Fibroblast of skin of abdomen (primary cell): ENCODE data around the gene AMY1B. TPM values are rescaled to one million over a fixed set of nuclear protein-coding genes. Genes with fewer than 3 reads are reported as not detected.
"Not testable (repeated sequence)": the region's sequence is repeated elsewhere in the genome, so short reads cannot be mapped to it uniquely, and the experiment has no call there.

Source experiments
- DNase-seq: peaks from one replicate; pipeline ENCODE4 v3.0.0-alpha.2; 2013
- polyA plus RNA-seq, 2 experiments: library from polyadenylated mRNA; unstranded; fragments of 120-200 nt; gene quantifications; one replicate each; pipeline ENCODE4 v1.2.1, GENCODE V29; 2013; ENCODE audit not compliant: insufficient read length in 2 of 2

Gene AMY1B
- polyA plus RNA-seq (2013, experiment 1 of 2; ENCODE audit: insufficient read length), result 0.09 TPM
- polyA plus RNA-seq (2013, experiment 2 of 2; ENCODE audit: insufficient read length), result not detected

- DNase-seq, result not testable (repeated sequence)
Observed at GRCh38 chr1:103696110-103696509, at the start of gene AMY1B. Gene AMY1B, minus strand, starts transcription at chr1:103696210. Its CDS starts 571 bp downstream, at chr1:103695639.

GRCh38 chr1:103745040-103745439 lies 49.0 kb upstream of the AMY1B start:
- not testable (repeated sequence) for DNase-seq

GRCh38 chr1:103744449-103744848 lies 48.4 kb upstream of the AMY1B start:
- DNase-seq, result not testable (repeated sequence)

- not testable (repeated sequence) for DNase-seq
Observed at GRCh38 chr1:103738031-103738430, 42.0 kb upstream of the AMY1B start.

- not testable (repeated sequence) for DNase-seq
Observed at GRCh38 chr1:103735334-103735733, 39.3 kb upstream of the AMY1B start.

- DNase-seq, result not testable (repeated sequence)
Observed at GRCh38 chr1:103721473-103721872, 25.5 kb upstream of the AMY1B start.

- DNase-seq, result not testable (repeated sequence)
Observed at GRCh38 chr1:103717404-103717803, 21.4 kb upstream of the AMY1B start.

GRCh38 chr1:103710381-103710780 lies 14.4 kb upstream of the AMY1B start:
- DNase-seq, result not testable (repeated sequence)

- DNase-seq, result not testable (repeated sequence)
Observed at GRCh38 chr1:103707670-103708069, 11.7 kb upstream of the AMY1B start.

- not testable (repeated sequence) for DNase-seq
Observed at GRCh38 chr1:103701256-103701655, 5.2 kb upstream of the AMY1B start.

GRCh38 chr1:103700669-103701068 lies 4.7 kb upstream of the AMY1B start:
- DNase-seq, result not testable (repeated sequence)

GRCh38 chr1:103697430-103697829 lies 1.4 kb upstream of the AMY1B start:
- DNase-seq, result not testable (repeated sequence)

GRCh38 chr1:103676335-103676734 lies 19.7 kb downstream of the AMY1B start:
- DNase-seq, result not testable (repeated sequence)

- DNase-seq, result not testable (repeated sequence)
Observed at GRCh38 chr1:103655460-103655859, 40.5 kb downstream of the AMY1B start, which contains the start of gene AMY1A. Gene AMY1A, plus strand, starts transcription at chr1:103655760. Its CDS starts 571 bp downstream, at chr1:103656331.

- DNase-seq, result not testable (repeated sequence)
Observed at GRCh38 chr1:103654133-103654532, 41.9 kb downstream of the AMY1B start.

- DNase-seq, result not testable (repeated sequence)
Observed at GRCh38 chr1:103650889-103651288, 45.1 kb downstream of the AMY1B start.

- not testable (repeated sequence) for DNase-seq
Observed at GRCh38 chr1:103650305-103650704, 45.7 kb downstream of the AMY1B start.

- DNase-seq, result not testable (repeated sequence)
Observed at GRCh38 chr1:103643908-103644307, 52.1 kb downstream of the AMY1B start.

GRCh38 chr1:103641194-103641593 lies 54.8 kb downstream of the AMY1B start:
- not testable (repeated sequence) for DNase-seq
